Measurements from ENCODE around the gene STIMATE. TPM values are rescaled to one million over a fixed set of nuclear protein-coding genes. Genes with fewer than 3 reads are reported as not detected.
A peak's percentile ranks its signal among the peaks of the same experiment; 100 is the strongest.

Gene STIMATE
- total RNA-seq, 6 experiments from 2014 or later = 18.4 to 25.6 (median 21.7) TPM

DNA sequence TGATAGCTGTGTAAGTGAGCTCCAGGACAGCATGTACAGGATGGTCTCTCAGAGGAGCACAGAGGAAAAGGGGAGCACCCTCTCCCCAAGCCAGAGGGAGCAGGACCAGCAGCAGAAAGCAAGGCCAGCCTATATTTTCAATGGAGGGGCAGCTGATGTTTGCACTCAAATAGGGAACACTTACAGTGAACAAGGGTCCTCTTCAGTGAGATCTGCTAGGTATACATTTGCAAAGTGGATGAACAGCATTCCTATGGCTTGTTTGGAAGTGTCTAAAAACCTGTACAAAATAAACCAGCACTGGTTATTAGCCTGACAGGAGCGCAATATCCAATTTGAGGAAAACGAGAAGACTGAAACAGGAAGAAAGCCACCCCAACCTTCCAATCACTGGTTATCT lies 44.9 kb downstream of the STIMATE start:
- H3K36me3 Mint-ChIP-seq (ENCODE audit: low read depth) = peaks cover 6% of the 10 kb centered on the region

DNA sequence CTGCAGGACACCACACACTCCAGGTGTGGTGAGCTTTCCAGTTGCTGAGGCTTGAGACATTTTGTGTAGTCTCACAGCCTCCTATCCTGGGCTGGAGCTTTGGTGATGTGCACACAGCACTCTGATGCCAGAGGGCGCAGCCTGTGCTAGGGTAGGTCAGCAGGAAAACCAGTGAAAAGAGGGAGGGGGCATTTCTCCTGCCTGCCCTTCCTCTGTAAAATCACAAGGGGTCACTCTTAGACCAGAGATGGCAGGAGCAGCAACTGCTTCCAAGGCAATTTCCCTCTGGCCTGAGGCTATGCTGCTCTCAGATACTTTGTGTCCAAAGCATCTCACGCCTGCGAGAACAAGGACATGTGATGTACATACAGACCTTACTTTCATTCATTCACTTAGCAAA lies 46.0 kb downstream of the STIMATE start:
- peaks cover 6% of the 10 kb centered on the region for H3K36me3 Mint-ChIP-seq (ENCODE audit: low read depth)
- no peak overlapping the region for H3K27ac Mint-ChIP-seq
- H3K4me3 Mint-ChIP-seq = no peak overlapping the region
- H3K4me1 Mint-ChIP-seq (ENCODE audit: low read depth) = peaks cover 9% of the 10 kb centered on the region
- DNase-seq = peak; percentile 34
- no peaks in the 10 kb centered on the region; the same call in 1 of the 2 replicates for H3K27me3 Mint-ChIP-seq (ENCODE audit: insufficient read depth)
- TF ChIP-seq, protein P1, sequence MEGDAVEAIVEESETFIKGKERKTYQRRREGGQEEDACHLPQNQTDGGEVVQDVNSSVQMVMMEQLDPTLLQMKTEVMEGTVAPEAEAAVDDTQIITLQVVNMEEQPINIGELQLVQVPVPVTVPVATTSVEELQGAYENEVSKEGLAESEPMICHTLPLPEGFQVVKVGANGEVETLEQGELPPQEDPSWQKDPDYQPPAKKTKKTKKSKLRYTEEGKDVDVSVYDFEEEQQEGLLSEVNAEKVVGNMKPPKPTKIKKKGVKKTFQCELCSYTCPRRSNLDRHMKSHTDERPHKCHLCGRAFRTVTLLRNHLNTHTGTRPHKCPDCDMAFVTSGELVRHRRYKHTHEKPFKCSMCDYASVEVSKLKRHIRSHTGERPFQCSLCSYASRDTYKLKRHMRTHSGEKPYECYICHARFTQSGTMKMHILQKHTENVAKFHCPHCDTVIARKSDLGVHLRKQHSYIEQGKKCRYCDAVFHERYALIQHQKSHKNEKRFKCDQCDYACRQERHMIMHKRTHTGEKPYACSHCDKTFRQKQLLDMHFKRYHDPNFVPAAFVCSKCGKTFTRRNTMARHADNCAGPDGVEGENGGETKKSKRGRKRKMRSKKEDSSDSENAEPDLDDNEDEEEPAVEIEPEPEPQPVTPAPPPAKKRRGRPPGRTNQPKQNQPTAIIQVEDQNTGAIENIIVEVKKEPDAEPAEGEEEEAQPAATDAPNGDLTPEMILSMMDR (IDR thresholded peaks at IDR 0.05) = peak; percentile 74
- H3K9me3 Mint-ChIP-seq = no peaks in the 10 kb centered on the region

More for the DNA sequence above, 44.9 kb downstream of the STIMATE start:
- TF ChIP-seq, protein P1 (IDR thresholded peaks at IDR 0.05) = no peak
- H3K4me3 Mint-ChIP-seq = no peak overlapping the region
- DNase-seq = no peak
- H3K4me1 Mint-ChIP-seq (ENCODE audit: low read depth) = peaks cover 9% of the 10 kb centered on the region
- H3K27me3 Mint-ChIP-seq (ENCODE audit: insufficient read depth) = no peaks in the 10 kb centered on the region; the same call in 1 of the 2 replicates
- H3K9me3 Mint-ChIP-seq = no peaks in the 10 kb centered on the region
- no peak overlapping the region for H3K27ac Mint-ChIP-seq

GRCh38 chr3:52849656-52850055 lies 47.7 kb downstream of the STIMATE start:
- TF ChIP-seq, protein P1 (IDR thresholded peaks at IDR 0.05) = no peak

DNA sequence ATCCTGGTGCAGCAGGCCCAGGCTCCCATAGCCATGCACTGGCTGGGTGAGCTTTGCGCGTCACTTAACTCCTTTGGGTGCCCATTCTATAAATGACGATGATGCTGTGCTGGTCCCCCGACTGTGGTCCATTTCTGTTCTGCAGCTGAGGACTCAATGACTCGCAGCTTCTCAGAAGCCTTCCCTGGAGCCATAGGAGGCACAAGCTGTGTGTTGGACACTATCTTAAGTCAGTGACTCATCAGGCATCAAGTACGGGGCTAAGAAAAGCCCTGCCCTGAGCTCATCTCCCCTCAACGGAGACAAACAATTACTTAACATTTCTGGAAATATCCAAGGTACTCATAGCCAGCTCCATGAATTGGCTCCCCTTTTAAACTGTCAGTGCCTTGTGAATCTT lies 48.7 kb downstream of the STIMATE start:
- no peaks in the 10 kb centered on the region for H3K9me3 Mint-ChIP-seq
- peak overlapping the region; percentile 21; the same call in 1 of the 2 replicates for H3K27ac Mint-ChIP-seq

More at GRCh38 chr3:52849656-52850055, 47.7 kb downstream of the STIMATE start:
- Mint-ChIP-seq H3K4me1 (ENCODE audit: low read depth) (peaks cover 9% of the 10 kb centered on the region), H3K9me3 (no peaks in the 10 kb centered on the region), H3K36me3 (ENCODE audit: low read depth) (peaks cover 6% of the 10 kb centered on the region), H3K4me3 (no peak overlapping the region), H3K27ac (no peak overlapping the region), H3K27me3 (ENCODE audit: insufficient read depth) (peaks cover 3% of the 10 kb centered on the region)
- DNase-seq = no peak

DNA sequence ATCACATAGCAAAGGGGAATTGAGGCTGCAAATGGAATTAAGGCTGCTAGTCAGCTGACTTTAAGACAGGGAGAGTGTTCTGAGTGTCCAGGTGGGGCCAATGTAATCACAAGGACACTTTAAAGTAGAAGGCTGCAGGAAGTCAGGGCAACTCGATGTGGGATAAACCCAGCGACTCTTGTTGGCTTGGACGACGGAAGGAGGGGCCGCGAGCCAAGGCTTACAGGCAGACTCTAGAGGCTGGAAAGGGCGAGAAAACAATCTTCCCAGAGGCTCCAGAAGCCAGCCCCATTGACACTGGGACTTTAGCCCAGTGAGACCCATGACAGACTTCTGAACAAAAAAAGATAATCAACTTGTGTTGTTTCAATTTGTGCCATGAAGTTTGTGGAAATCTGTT lies 49.6 kb downstream of the STIMATE start:
- TF ChIP-seq, protein P1 (IDR thresholded peaks at IDR 0.05) = no peak
- H3K27ac Mint-ChIP-seq = no peak overlapping the region
- peaks cover 6% of the 10 kb centered on the region for H3K36me3 Mint-ChIP-seq (ENCODE audit: low read depth)
- H3K4me1 Mint-ChIP-seq (ENCODE audit: low read depth) = peaks cover 9% of the 10 kb centered on the region
- H3K9me3 Mint-ChIP-seq = no peaks in the 10 kb centered on the region
- no peak overlapping the region for H3K4me3 Mint-ChIP-seq
- H3K27me3 Mint-ChIP-seq (ENCODE audit: insufficient read depth) = peaks cover 3% of the 10 kb centered on the region
- no peak for DNase-seq

More for the DNA sequence above, 48.7 kb downstream of the STIMATE start:
- peak; percentile 62 for DNase-seq
- H3K4me1 Mint-ChIP-seq (ENCODE audit: low read depth) = peaks cover 9% of the 10 kb centered on the region
- H3K27me3 Mint-ChIP-seq (ENCODE audit: insufficient read depth) = peaks cover 3% of the 10 kb centered on the region
- TF ChIP-seq, protein P1 (IDR thresholded peaks at IDR 0.05) = no peak
- H3K36me3 Mint-ChIP-seq (ENCODE audit: low read depth) = peaks cover 6% of the 10 kb centered on the region
- H3K4me3 Mint-ChIP-seq = no peak overlapping the region

DNA sequence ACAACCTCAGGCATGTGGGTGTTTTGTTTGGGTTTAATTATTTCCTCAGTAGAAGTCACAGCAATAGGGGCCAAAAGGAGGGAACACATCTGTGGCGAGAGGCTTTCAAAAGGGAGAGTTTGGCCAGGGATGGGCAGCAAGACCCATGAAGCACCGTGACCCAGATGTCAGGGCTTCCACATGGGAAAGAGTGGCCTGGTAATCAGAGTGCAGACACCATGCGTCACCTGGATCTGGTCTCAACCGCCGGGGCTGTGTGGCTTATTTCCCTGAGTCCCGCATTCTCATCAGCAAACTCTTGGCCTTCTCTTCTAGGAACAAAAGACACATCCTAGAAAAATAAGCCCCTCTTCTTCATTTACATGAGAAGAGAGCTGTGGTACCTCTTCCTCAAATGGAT lies 50.1 kb downstream of the STIMATE start:
- no peaks in the 10 kb centered on the region for H3K9me3 Mint-ChIP-seq
- peaks cover 9% of the 10 kb centered on the region for H3K4me1 Mint-ChIP-seq (ENCODE audit: low read depth)
- no peak overlapping the region for H3K27ac Mint-ChIP-seq
- DNase-seq = no peak
- TF ChIP-seq, protein P1 (IDR thresholded peaks at IDR 0.05) = no peak
- peaks cover 3% of the 10 kb centered on the region for H3K27me3 Mint-ChIP-seq (ENCODE audit: insufficient read depth)
- peaks cover 6% of the 10 kb centered on the region for H3K36me3 Mint-ChIP-seq (ENCODE audit: low read depth)
- H3K4me3 Mint-ChIP-seq = no peak overlapping the region
